ENCODE measurements around the gene ACTR10. TPM values are rescaled to one million over a fixed set of nuclear protein-coding genes. Genes with fewer than 3 reads are reported as not detected.
A peak's percentile ranks its signal among the peaks of the same experiment; 100 is the strongest.

Gene ACTR10
- total RNA-seq, 1 donor from 2014 or later = 58.1 TPM

DNA sequence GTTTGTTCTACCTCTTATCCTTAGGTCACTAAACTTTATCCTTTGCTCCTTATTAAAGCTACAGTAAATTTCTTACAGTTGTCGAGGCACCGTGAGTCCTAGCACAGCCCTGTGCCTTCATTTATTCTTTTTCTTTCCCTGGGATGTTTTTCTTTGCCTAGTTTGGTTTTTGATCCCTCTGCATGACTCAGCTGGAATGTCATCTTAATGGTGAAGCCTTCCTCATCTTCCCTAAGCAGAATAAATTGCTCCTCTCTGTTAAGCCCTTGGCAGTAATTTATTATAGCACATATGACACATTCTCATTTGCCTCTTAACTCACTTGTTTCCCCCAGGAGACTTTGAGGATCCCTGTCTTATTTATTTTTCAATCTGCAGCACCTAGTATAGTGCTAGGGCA lies 16.6 kb downstream of the ACTR10 start:
- ATAC-seq (no peak), DNase-seq (no peak)
- Histone ChIP-seq H3K27ac (no peak overlapping the region), H3K9me3 (no peaks in the 10 kb centered on the region), H3K27me3 (ENCODE audit: low read depth) (no peaks in the 10 kb centered on the region), H3K4me1 (no peaks in the 10 kb centered on the region), H3K36me3 (peaks cover 88% of the 10 kb centered on the region), H3K4me3 (no peak overlapping the region)
- intact Hi-C loops (cut with DNase I) = no loop called here
- TF ChIP-seq, protein P1, sequence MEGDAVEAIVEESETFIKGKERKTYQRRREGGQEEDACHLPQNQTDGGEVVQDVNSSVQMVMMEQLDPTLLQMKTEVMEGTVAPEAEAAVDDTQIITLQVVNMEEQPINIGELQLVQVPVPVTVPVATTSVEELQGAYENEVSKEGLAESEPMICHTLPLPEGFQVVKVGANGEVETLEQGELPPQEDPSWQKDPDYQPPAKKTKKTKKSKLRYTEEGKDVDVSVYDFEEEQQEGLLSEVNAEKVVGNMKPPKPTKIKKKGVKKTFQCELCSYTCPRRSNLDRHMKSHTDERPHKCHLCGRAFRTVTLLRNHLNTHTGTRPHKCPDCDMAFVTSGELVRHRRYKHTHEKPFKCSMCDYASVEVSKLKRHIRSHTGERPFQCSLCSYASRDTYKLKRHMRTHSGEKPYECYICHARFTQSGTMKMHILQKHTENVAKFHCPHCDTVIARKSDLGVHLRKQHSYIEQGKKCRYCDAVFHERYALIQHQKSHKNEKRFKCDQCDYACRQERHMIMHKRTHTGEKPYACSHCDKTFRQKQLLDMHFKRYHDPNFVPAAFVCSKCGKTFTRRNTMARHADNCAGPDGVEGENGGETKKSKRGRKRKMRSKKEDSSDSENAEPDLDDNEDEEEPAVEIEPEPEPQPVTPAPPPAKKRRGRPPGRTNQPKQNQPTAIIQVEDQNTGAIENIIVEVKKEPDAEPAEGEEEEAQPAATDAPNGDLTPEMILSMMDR (IDR thresholded peaks at IDR 0.05) = no peak

DNA sequence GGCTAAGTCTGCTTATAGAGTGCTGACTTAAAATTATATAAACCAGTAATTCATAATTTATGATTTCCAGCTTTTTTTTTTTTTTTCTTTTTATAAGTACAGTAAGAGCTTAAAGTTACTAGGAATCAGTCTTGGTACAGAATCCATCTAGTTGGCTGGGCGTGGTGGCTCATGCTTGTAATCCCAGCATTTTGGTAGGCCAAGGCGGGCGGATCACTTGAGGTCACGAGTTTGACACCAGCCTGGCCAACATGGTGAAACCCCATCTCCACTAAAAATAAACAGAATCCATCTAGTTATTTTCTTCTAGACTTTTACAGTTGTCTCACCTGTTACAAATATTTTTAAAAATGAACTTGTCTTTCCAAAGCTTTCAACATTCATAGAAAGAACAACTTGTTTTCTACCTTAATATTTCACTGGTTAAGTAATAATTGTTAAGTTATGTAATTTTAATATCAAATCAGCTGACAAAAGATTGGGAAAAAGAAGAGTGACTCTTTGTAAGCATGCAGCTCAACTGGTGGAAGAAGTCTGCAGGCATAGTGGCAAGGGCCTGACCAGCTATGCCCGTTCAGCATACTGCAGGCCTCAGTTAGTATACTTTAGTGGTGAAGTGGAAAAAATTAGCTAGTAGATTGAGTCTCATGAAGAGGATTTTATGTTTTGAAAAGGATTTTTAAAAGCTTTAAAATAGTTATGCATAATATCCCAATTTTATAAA lies 27.3 kb downstream of the ACTR10 start:
- Histone ChIP-seq H3K27ac (no peak overlapping the region), H3K4me3 (no peak overlapping the region), H3K36me3 (peaks cover 64% of the 10 kb centered on the region), H3K4me1 (no peaks in the 10 kb centered on the region), H3K9me3 (no peaks in the 10 kb centered on the region), H3K27me3 (ENCODE audit: low read depth) (no peaks in the 10 kb centered on the region)
- TF ChIP-seq, protein P1 (IDR thresholded peaks at IDR 0.05) = no peak
- intact Hi-C loops (cut with DNase I) = no loop called here
- DNase-seq (no peak), ATAC-seq (no peak)

DNA sequence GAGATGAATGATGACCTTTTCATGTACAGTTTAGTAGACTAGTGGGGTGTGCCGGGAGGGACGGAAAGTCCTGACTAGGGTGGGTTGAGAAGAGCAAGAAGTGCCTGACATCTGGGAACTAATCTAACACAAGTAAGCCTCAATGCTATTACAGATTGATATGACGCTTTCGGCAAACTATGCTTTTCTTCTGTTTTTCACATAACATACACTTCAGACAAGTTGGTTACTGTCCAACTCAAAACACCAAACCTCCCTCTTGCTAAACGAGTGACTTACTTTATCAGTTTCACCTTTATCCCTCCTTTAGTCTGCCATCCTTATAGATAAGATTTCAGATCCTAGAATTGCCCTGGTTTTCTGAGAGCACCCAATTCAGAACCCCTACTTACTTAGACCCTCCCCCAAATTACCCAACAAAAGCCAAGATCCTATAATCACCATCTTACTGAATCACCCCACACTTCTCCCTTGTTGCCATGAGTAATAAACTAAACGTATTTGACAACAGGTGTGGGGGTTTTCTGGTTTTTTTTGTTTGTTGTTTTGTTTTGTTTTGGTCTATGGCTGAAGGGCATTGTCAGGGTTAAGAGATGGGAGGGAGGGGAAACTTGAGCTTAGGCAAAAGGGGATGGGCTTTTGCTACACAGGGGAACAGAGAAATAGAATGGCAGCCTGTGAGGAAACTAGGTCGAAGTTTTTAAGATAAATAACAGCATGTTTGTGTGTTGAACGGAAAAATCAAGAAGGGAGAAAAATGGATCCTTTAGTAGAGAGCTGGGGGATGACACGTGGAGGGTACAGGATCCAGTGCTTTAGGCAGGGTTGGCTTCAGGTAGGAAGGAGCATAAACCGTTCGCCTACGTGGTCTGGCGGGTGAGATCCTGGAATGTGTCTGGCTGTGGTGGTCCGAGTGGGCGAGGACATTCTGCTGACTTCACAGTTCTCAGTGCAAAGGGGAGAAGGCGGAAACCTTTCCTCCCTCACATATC lies 38.6 kb downstream of the ACTR10 start:
- Histone ChIP-seq H3K27me3 (ENCODE audit: low read depth) (no peaks in the 10 kb centered on the region), H3K9me3 (no peaks in the 10 kb centered on the region), H3K36me3 (peaks cover 9% of the 10 kb centered on the region), H3K4me1 (peaks cover 17% of the 10 kb centered on the region), H3K4me3 (peak overlapping the region; percentile 68), H3K27ac (peak overlapping the region; percentile 83)
- no peak for DNase-seq
- TF ChIP-seq, protein P1 (IDR thresholded peaks at IDR 0.05) = no peak
- peak; percentile 33 to 41 for ATAC-seq
- intact Hi-C loops (cut with DNase I) = no loop called here

DNA sequence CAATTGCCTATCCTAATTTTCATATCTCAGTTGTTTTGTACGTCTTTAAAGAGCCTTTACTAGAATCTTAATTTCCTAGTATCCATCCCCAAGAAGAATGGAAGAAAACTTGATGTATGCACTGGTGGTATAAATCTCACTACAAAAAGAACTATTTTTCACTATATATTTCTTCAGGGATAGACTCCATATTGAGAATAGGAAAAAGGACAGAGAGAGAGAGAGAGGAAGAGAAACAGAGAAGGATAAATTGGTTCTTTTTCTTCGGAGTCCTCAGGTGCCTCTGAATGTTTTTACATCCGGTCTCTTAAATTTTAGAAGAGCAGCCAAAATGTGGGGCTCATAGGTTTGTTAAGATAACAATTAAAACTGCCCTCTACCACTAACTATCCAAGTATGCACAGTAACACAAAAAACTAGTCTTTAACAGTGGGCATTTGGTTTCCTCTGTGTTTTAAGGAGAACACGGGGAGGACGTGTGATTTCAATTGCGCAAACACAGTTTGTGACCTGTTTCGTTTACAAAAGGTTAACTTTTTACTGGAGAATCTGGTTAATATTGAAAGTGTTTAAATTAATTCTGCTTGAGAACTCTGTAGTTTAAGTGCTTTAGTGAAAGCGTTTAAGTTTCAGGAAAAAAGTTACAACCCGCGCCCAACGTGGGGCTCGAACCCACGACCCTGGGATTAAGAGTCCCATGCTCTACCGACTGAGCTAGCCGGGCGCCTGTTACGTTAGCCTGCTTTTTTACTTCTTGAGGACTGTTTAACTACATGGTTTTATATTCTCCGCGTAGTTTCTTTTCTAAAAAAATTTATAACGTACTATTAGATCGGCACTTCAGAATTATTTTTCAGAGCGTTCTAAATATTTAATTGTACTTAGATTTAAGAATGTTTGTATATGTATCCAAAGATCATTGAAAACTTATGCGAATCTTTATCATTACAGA lies 39.6 kb downstream of the ACTR10 start:
- H3K4me3 ChIP-seq = peak overlapping the region; percentile 68
- DNase-seq = peak; percentile 75
- H3K36me3 ChIP-seq = no peaks in the 10 kb centered on the region
- no peaks in the 10 kb centered on the region for H3K9me3 ChIP-seq
- peak overlapping the region; percentile 83 for H3K27ac ChIP-seq
- peaks cover 22% of the 10 kb centered on the region for H3K4me1 ChIP-seq
- intact Hi-C loops (cut with DNase I) = no loop called here
- ATAC-seq = peak; percentile 67 to 74
- TF ChIP-seq, protein P1 (IDR thresholded peaks at IDR 0.05) = no peak
- H3K27me3 ChIP-seq (ENCODE audit: low read depth) = no peaks in the 10 kb centered on the region

All from lower lobe of right lung (tissue), 2 donors.